Lower leg skin (tissue), 3 donors: ENCODE results near the gene FGFRL1.
"Not testable (repeated sequence)": the region's sequence is repeated elsewhere in the genome, so short reads cannot be mapped to it uniquely, and the experiment has no call there.

ENCODE experiments used
- POLR2A ChIP-seq, 2 donors: fragments of 450-650 bp; IDR thresholded peaks; one replicate each; pipeline ENCODE4 v1.6.1; 2016 to 2017; ENCODE audit warnings: antibody characterized with exemption in 2 of 2, mild to moderate bottlenecking in 1 of 2, moderate library complexity in 1 of 2
- TF ChIP-seq, protein P1 (sequence below), 3 donors: fragments of 450-650 bp; IDR thresholded peaks; one replicate each; pipeline ENCODE4 v1.5.1; 2016; ENCODE audit warnings: antibody characterized with exemption in 3 of 3, mild to moderate bottlenecking in 3 of 3, moderate library complexity in 2 of 3

DNA sequence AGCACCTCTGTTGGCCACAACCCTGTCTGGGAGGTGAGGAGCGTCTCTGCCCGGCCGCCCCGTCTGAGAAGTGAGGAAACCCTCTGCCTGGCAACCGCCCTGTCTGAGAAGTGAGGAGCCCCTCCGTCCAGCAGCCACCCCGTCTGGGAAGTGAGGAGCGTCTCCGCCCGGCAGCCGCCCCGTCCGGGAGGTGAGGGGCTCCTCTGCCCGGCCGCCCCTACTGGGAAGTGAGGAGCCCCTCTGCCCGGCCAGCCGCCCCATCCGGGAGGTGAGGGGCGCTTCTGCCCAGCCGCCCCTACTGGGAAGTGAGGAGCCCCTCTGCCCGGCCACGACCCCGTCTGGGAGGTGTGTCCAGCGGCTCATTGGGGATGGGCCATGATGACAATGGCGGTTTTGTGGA lies 35.4 kb upstream of the FGFRL1 start:
- TF ChIP-seq POLR2A (IDR thresholded peaks at IDR 0.05), result not testable (repeated sequence)
- TF ChIP-seq, protein P1, sequence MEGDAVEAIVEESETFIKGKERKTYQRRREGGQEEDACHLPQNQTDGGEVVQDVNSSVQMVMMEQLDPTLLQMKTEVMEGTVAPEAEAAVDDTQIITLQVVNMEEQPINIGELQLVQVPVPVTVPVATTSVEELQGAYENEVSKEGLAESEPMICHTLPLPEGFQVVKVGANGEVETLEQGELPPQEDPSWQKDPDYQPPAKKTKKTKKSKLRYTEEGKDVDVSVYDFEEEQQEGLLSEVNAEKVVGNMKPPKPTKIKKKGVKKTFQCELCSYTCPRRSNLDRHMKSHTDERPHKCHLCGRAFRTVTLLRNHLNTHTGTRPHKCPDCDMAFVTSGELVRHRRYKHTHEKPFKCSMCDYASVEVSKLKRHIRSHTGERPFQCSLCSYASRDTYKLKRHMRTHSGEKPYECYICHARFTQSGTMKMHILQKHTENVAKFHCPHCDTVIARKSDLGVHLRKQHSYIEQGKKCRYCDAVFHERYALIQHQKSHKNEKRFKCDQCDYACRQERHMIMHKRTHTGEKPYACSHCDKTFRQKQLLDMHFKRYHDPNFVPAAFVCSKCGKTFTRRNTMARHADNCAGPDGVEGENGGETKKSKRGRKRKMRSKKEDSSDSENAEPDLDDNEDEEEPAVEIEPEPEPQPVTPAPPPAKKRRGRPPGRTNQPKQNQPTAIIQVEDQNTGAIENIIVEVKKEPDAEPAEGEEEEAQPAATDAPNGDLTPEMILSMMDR (IDR thresholded peaks at IDR 0.05), result not testable (repeated sequence)
